Stimulated activated CD4-positive, alpha-beta T cell treated with anti-CD3 and anti-CD28 coated beads, Interleukin-2, amount 100 ng/mL, for 24 hours (primary cell): ENCODE results near the gene PKHD1.

Source experiments
- DNase-seq, 2 donors: peaks; one replicate each; pipeline ENCODE4 v3.0.0-alpha.2; 2020

Gene PKHD1

DNA sequence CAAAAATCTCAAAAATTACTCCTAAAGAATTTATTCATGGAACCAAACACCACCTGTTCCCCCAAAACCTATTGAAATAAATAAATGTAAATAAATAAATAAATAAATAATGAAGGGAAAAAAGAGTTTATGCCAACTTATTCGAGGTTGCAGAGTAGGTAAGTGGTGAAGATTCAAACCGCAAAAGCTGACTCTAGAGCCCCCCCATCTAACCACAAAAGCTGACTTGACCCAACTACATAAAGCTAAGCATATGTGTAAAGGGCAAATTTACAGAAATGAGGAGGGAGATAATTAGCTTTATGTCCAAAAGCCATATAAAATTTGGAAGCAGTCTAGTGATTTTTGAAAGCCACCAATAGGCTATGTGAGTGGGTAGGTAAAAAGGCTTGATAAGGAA lies 486.9 kb downstream of the PKHD1 start:
- no peak for DNase-seq

DNA sequence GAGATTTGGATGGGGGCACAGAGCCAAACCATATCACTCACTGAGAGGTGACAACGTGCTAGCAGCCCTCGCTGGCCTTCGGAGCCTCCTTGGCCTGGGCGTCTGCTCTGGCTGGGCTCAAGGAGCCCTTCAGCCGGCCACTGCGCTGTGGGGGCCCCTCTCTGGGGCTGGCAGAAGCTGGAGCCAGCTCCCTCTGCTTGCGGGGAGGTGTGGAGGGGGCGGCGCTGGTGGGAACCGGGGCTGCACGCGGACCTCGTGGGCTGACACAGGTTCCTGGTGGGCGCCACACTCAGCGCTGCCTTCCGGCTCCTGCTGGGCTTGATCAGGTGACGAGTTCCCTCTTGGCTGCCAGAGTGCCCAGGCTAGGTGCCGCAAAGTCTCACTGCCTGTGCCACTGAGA lies 489.2 kb downstream of the PKHD1 start:
- no peak for DNase-seq

DNA sequence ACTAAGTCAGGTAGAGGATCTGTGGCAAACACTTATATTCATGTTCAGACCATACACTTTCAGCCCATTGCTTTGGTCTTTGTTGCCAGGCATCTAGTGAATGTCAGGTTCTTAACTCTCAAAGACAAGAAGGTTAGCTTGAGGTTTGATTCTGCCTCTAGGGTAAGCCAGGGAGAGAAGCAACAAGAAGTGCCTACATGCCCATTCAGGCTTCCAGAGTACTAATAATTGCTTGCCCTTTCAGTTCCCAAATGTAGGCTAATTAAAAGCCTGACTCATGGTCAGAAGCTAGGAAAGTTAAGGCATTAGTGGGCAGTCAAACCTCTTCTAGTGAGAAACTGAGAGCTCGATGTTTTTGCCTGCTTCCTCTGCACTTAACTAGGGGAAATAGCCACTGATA lies 492.4 kb downstream of the PKHD1 start:
- DNase-seq: no peak

DNA sequence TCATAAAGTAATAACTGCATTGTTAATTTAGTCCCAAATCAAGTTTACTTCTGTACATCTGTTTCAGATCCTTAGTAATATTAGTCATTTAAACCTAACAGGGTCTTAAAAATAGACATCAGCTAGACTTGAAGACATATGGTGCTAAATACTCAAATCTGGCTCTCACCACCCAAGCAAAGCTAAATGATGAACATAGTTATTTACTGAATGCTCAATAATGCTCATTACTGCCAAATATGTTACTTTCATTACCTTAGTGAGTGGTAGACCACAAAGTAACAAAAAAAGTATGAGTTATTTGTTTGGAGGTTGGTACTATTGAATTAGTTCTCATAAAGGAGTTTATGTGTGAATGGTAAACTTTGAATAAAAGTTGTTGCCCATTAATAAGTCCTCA lies 502.1 kb downstream of the PKHD1 start:
- no peak for DNase-seq

DNA sequence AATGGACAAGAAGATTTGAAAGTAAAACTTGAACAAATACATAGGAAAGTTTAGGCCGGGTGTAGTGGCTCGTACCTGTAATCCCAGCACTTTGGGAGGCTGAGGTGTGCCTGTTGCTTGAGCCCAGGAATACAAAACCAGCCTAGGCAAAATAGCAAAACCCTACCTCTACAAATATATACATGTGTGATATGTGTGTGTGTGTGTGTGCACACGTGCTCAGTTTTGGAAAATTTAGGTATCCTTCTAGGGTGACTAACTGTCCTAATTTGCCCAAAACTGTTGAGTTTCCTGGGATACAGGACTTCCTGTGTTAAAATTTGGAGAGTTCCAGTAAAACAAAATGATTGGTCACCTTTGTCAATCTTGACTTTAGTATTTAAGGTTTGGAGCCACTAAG lies 503.2 kb downstream of the PKHD1 start:
- no peak for DNase-seq

DNA sequence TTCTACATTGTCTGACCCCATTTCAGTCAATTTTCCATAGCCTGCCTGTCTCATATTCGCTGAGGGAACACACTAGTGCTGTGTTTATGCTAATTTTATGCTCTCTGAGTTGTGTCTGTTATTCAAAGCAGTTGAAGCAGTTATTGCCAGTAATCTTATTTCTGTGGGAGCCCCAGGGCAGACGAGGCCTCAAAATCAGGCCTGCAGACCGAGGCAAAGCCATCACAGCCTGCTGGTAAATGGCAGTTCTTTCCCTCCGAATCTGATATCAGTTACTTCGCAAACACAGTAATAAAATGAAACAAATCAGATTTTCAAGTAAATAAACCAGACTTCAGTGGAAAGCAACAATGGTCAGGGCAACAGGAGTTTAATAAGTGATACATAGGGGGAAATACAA lies 508.4 kb downstream of the PKHD1 start:
- no peak for DNase-seq

DNA sequence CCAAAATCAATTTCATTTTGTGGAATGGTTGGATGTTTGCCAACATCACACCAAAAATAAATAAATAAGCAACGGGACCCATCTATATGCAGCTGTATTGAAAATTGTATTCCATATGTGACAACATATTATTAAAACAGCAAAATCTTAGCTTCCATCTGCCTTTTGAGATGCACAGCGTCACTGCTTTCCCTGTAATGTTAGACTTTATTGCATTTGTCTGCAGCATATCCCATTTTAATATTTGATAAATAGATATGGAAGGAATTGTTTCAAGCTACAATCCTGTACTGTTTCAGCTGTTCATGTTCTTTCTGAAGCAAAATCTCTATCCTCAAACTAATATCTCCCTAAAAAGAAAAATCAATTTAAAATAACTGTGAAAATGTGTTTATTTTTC lies 509.1 kb downstream of the PKHD1 start:
- no peak for DNase-seq

DNA sequence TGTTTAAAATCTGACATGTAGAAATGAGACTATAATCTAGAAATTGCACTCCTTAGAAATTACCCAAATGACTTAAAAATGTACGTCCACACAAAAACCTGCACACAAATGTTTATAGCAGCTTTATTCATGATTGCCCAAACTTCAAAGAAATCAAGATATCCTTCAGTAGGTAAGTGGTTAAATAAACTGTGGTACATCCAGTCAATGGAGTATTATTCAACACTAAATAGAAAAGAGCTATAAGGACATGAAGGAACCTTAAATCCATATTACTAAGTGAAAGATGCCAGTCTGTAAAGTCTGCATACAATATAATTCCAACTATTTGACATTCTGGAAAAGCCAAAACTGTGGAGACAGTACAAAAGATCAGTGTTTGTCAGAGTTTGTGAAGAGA lies 513.4 kb downstream of the PKHD1 start:
- DNase-seq: no peak

DNA sequence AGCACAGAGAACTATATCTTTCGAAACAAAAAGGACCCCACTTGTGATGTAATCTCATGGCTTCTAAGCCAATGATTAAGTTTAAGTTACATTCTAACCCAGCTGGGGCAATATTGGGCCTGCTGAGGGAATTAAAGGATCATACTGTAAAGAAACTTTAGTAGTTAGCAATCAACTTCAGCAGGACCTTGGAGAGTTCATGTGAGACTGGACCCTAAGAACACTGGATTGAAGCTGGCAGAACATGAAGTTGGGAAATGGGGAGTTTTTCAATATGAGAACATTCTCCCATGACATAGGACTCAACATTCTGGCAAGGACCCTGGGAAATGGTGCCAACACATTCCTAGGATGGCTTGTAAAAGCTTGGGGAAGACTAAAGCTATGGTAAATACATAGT lies 516.2 kb downstream of the PKHD1 start:
- DNase-seq: no peak

DNA sequence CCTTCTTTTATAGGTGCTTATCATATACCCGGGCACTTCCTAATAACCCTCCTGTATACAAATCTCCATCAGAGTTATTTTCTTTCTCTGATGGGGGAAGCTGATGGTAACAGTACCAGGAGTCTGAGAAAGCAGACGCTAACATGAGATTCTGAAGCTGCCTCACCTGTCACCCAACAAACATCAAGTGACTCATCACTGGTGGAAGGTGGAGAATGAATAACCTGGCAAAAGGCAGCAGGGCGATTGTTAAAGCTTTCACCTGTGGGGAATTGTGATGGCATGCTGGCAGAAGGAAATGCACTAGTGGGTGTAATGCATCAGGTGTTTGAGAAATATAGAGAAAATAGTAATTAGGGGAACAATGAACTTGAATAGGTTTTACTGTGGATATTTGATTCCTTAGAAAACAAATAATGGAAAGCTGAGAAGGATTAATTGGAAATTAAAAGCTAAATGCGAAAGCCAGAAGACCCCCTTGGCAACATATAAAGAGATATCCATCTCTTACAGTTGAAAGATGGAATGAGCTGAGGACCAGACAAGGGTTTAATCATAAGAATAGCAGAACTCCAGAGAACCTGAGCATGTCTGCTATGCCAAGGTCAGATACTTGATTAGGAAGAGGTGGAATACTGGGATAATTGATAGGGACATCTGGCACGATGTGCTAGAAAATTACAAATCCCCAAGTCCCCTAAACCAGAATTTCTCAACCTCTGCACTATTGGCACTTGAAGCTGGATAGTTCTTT lies 517.1 kb downstream of the PKHD1 start:
- no peak for DNase-seq

DNA sequence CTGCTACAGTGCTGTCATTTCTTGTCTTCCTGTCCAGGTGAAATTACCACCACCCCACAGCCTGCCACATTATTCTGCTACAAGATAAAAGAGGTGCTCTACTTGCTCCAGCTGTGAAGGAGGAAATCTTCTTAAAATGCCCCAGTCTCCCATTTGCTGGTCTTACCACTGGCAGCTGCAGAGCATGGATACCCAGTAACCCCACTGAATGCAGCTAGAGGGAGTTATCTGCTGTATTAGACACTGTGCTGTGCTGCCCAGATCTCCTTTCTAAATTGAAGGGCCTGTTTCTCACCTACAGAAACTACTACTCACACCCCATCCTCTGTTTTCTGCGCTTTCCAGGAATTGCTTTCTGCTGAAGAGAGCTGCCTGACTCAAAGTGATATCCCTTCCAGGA lies 517.8 kb downstream of the PKHD1 start:
- no peak for DNase-seq

DNA sequence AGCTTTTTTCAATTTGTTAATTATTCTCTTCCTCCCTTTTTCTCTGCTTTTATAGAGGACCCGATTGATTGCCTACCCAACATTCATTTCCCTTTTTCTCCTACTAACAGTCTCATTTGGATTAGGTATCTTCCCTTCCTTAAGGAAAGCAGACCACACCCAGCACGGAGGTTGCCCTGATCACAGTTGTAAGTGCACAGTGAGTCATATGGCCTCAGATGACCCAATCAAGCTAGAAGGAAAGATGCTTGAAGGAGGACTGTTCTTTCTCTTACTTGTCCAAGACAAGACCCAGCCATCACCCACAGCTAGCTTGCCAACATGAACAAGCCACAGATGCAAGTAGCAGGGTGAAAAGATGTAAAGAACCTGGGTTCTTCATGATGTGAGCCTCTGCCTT lies 518.6 kb downstream of the PKHD1 start:
- DNase-seq: no peak

DNA sequence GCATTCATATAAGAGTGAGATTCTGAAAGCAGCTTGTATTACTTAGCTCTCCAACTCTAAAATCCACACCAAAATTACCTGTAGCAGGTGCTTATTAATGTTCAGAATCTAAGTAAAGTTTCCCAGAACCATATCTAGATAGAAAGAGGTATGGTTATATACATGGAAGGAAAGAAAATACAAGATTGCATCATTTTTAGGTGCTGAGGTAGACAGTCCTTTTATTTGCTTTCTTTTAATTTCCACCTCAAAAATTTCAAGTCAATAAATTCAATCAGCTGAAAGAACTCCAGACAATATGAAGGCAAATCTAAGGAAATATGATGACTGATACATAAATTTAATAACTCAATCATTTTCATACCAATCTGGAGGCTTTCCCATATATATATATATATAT lies 521.9 kb downstream of the PKHD1 start:
- DNase-seq: no peak
